AG20443 (cell line): Measurements from ENCODE around the gene EPHA8.

Experiments used
- DNase-seq: peaks from one replicate; pipeline ENCODE4 v3.0.0; 2012; ENCODE audit warnings: low spot score, mixed read lengths

EPHA8 gene

GRCh38 chr1:22536506-22536905 lies 26.8 kb upstream of the EPHA8 start:
- DNase-seq, result peak; percentile 65

- no peak for DNase-seq
These were observed 25.7 kb upstream of the EPHA8 start for GRCh38 chr1:22537441-22538139.

- no peak for DNase-seq
These were observed 23.7 kb upstream of the EPHA8 start for GRCh38 chr1:22539510-22540118.

- no peak for DNase-seq
These were observed 23.0 kb upstream of the EPHA8 start for GRCh38 chr1:22540337-22540736.

- no peak for DNase-seq
These were observed 20.4 kb upstream of the EPHA8 start for GRCh38 chr1:22542886-22543285.

- no peak for DNase-seq
These were observed 19.6 kb upstream of the EPHA8 start for GRCh38 chr1:22543679-22544078.

- no peak for DNase-seq
These were observed 18.7 kb upstream of the EPHA8 start for GRCh38 chr1:22544606-22545005.

- DNase-seq, result no peak
These were observed 18.1 kb upstream of the EPHA8 start for GRCh38 chr1:22545141-22545540.

- no peak for DNase-seq
These were observed 16.0 kb upstream of the EPHA8 start for GRCh38 chr1:22547186-22547817.

- DNase-seq, result no peak
These were observed 15.3 kb upstream of the EPHA8 start for GRCh38 chr1:22547818-22548462.

GRCh38 chr1:22550021-22550420 lies 13.3 kb upstream of the EPHA8 start:
- no peak for DNase-seq

- DNase-seq, result no peak
These were observed 11.7 kb upstream of the EPHA8 start for GRCh38 chr1:22551591-22551990.

- DNase-seq, result no peak
These were observed 11.3 kb upstream of the EPHA8 start for GRCh38 chr1:22552021-22552420.

- DNase-seq, result no peak
These were observed 10.0 kb upstream of the EPHA8 start for GRCh38 chr1:22553104-22553880.

GRCh38 chr1:22553991-22554522 lies 9.2 kb upstream of the EPHA8 start:
- no peak for DNase-seq

GRCh38 chr1:22555371-22555656 lies 8.0 kb upstream of the EPHA8 start:
- DNase-seq, result no peak

GRCh38 chr1:22556391-22557104 lies 6.7 kb upstream of the EPHA8 start:
- no peak for DNase-seq

- no peak for DNase-seq
These were observed 5.8 kb upstream of the EPHA8 start for GRCh38 chr1:22557341-22557950.

- no peak for DNase-seq
These were observed 648 bp downstream of the EPHA8 start for GRCh38 chr1:22563671-22564602.

- no peak for DNase-seq
These were observed 2.9 kb downstream of the EPHA8 start for GRCh38 chr1:22566161-22566560.
